Neural progenitor cell (in vitro differentiated cells): Measurements from ENCODE around the gene LCMT2. TPM values are rescaled to one million over a fixed set of nuclear protein-coding genes. Genes with fewer than 3 reads are reported as not detected.

Experiments
- DNase-seq: peaks from one replicate; pipeline ENCODE4 v3.0.0-alpha.2; 2016; ENCODE audit warnings: low spot score
- H2AFZ ChIP-seq: fragments of 200-600 bp; sonication (generic); replicated peaks from 2 replicates; pipeline ENCODE4 v1.6.1; 2016; ENCODE audit warnings: antibody characterized with exemption
- H3F3A ChIP-seq: fragments of 200-600 bp; sonication (generic); 2 replicates; pipeline ENCODE4 v1.6.1; 2016; ENCODE audit warnings: antibody characterized with exemption, low read depth
- H3K27ac ChIP-seq: fragments of 200-600 bp; sonication (generic); 2 replicates; pipeline ENCODE4 v1.5.1; 2016; ENCODE audit warnings: mild to moderate bottlenecking
- H3K27me3 ChIP-seq: fragments of 200-600 bp; sonication (generic); 2 replicates; pipeline ENCODE4 v1.6.1; 2016; ENCODE audit warnings: mild to moderate bottlenecking, moderate library complexity
- H3K36me3 ChIP-seq: fragments of 200-600 bp; sonication (generic); 2 replicates; pipeline ENCODE4 v1.5.1; 2016
- H3K4me1 ChIP-seq: fragments of 200-600 bp; sonication (generic); 2 replicates; pipeline ENCODE4 v1.6.1; 2016; ENCODE audit warnings: mixed run types
- H3K4me2 ChIP-seq: fragments of 200-600 bp; sonication (generic); 2 replicates; pipeline ENCODE4 v1.6.1; 2016
- H3K4me3 ChIP-seq: fragments of 200-600 bp; sonication (generic); 2 replicates; pipeline ENCODE4 v1.5.1; 2016
- H3K79me2 ChIP-seq: fragments of 200-600 bp; sonication (generic); 2 replicates; pipeline ENCODE4 v1.6.1; 2016; ENCODE audit warnings: low read depth
- H3K9ac ChIP-seq: fragments of 200-600 bp; sonication (generic); 2 replicates; pipeline ENCODE4 v1.6.1; 2016
- H3K9me3 ChIP-seq: fragments of 200-600 bp; sonication (generic); 2 replicates; pipeline ENCODE4 v1.5.1; 2016; ENCODE audit warnings: low read depth
- H4K20me1 ChIP-seq: fragments of 200-600 bp; sonication (generic); 2 replicates; pipeline ENCODE4 v1.6.1; 2016; ENCODE audit warnings: low read depth
- H3K27ac Mint-ChIP-seq: 3 replicates; pipeline ENCODE4 v1.8.0; 2021; ENCODE audit warnings: mixed read lengths
- H3K27me3 Mint-ChIP-seq: 2 replicates; pipeline ENCODE4 v1.8.0; 2022; ENCODE audit warnings: low read depth, mild to moderate bottlenecking, inconsistent platforms, moderate library complexity, mixed read lengths; ENCODE audit not compliant: insufficient read depth
- H3K36me3 Mint-ChIP-seq: 3 replicates; pipeline ENCODE4 v1.8.0; 2021; ENCODE audit warnings: mixed read lengths
- H3K4me1 Mint-ChIP-seq: 3 replicates; pipeline ENCODE4 v1.8.0; 2021; ENCODE audit warnings: mixed read lengths
- H3K4me3 Mint-ChIP-seq: 3 replicates; pipeline ENCODE4 v1.8.0; 2021; ENCODE audit warnings: mild to moderate bottlenecking, moderate library complexity, mixed read lengths
- H3K9me3 Mint-ChIP-seq: 3 replicates; pipeline ENCODE4 v1.8.0; 2020; ENCODE audit warnings: mixed read lengths
- EZH2 ChIP-seq: fragments of 200-600 bp; sonication (generic); IDR thresholded peaks from 2 replicates; pipeline ENCODE4 v1.6.1; 2017; ENCODE audit warnings: antibody characterized with exemption, mild to moderate bottlenecking, moderate library complexity
- EZH2phosphoT487 ChIP-seq: fragments of 200-600 bp; sonication (generic); IDR thresholded peaks from 2 replicates; pipeline ENCODE4 v1.6.1; 2017; ENCODE audit warnings: antibody characterized with exemption
- total RNA-seq: library from RNA; depleted of rRNA; stranded (reverse); fragments of >200 nt; gene quantifications from 2 replicates; pipeline ENCODE4 v1.2.3, GENCODE V29; 2015; ENCODE audit warnings: low replicate concordance
- TF ChIP-seq, protein P1 (sequence below): fragments of 200-600 bp; sonication (generic); IDR thresholded peaks from 2 replicates; pipeline ENCODE4 v1.5.1; 2017; ENCODE audit warnings: antibody characterized with exemption, mild to moderate bottlenecking

The LCMT2 gene
- total RNA-seq, 1 donor from 2014 or later, result 14.2 TPM

- Histone ChIP-seq H3K27ac (no peak overlapping the region), H3K9me3 (no peaks in the 10 kb centered on the region), H3K4me3 (no peak overlapping the region), H4K20me1 (no peaks in the 10 kb centered on the region), H3K27me3 (no peaks in the 10 kb centered on the region), H3K9ac (no peak overlapping the region), H3F3A (no peaks in the 10 kb centered on the region), H3K79me2 (no peaks in the 10 kb centered on the region), H3K36me3 (peaks cover 10% of the 10 kb centered on the region), H3K4me2 (no peak overlapping the region), H3K4me1 (no peaks in the 10 kb centered on the region), H2AFZ (no peak overlapping the region)
- Mint-ChIP-seq H3K27ac (no peak overlapping the region), H3K36me3 (peaks cover 9% of the 10 kb centered on the region), H3K9me3 (no peaks in the 10 kb centered on the region), H3K4me1 (no peaks in the 10 kb centered on the region), H3K27me3 (no peaks in the 10 kb centered on the region), H3K4me3 (no peak overlapping the region)
- TF ChIP-seq EZH2, result no peak
- TF ChIP-seq EZH2phosphoT487, result no peak
- TF ChIP-seq, protein P1, sequence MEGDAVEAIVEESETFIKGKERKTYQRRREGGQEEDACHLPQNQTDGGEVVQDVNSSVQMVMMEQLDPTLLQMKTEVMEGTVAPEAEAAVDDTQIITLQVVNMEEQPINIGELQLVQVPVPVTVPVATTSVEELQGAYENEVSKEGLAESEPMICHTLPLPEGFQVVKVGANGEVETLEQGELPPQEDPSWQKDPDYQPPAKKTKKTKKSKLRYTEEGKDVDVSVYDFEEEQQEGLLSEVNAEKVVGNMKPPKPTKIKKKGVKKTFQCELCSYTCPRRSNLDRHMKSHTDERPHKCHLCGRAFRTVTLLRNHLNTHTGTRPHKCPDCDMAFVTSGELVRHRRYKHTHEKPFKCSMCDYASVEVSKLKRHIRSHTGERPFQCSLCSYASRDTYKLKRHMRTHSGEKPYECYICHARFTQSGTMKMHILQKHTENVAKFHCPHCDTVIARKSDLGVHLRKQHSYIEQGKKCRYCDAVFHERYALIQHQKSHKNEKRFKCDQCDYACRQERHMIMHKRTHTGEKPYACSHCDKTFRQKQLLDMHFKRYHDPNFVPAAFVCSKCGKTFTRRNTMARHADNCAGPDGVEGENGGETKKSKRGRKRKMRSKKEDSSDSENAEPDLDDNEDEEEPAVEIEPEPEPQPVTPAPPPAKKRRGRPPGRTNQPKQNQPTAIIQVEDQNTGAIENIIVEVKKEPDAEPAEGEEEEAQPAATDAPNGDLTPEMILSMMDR, result no peak
- DNase-seq, result no peak
Observed at GRCh38 chr15:43346305-43346704, 15.9 kb upstream of the LCMT2 start.

GRCh38 chr15:43330780-43331087 lies 361 bp upstream of the LCMT2 start:
- Mint-ChIP-seq H3K36me3 (peaks cover 15% of the 10 kb centered on the region), H3K9me3 (no peaks in the 10 kb centered on the region), H3K27ac (peak overlapping the region; percentile 66), H3K4me1 (peaks cover 35% of the 10 kb centered on the region), H3K4me3 (peak overlapping the region; percentile 94), H3K27me3 (peaks cover 3% of the 10 kb centered on the region)
- TF ChIP-seq, protein P1, result no peak
- TF ChIP-seq EZH2phosphoT487 (no peak), EZH2 (no peak)
- Histone ChIP-seq H3K27ac (no peak overlapping the region), H3K36me3 (no peaks in the 10 kb centered on the region), H3K9ac (peak overlapping the region; percentile 31), H3K79me2 (peaks cover 33% of the 10 kb centered on the region), H3K27me3 (no peaks in the 10 kb centered on the region), H3K4me1 (peaks cover 29% of the 10 kb centered on the region), H3K4me3 (peak overlapping the region; percentile 78), H3F3A (peaks cover 29% of the 10 kb centered on the region), H4K20me1 (peaks cover 27% of the 10 kb centered on the region), H2AFZ (peak overlapping the region; percentile 82), H3K9me3 (no peaks in the 10 kb centered on the region), H3K4me2 (peak overlapping the region; percentile 80)
- no peak for DNase-seq

DNA sequence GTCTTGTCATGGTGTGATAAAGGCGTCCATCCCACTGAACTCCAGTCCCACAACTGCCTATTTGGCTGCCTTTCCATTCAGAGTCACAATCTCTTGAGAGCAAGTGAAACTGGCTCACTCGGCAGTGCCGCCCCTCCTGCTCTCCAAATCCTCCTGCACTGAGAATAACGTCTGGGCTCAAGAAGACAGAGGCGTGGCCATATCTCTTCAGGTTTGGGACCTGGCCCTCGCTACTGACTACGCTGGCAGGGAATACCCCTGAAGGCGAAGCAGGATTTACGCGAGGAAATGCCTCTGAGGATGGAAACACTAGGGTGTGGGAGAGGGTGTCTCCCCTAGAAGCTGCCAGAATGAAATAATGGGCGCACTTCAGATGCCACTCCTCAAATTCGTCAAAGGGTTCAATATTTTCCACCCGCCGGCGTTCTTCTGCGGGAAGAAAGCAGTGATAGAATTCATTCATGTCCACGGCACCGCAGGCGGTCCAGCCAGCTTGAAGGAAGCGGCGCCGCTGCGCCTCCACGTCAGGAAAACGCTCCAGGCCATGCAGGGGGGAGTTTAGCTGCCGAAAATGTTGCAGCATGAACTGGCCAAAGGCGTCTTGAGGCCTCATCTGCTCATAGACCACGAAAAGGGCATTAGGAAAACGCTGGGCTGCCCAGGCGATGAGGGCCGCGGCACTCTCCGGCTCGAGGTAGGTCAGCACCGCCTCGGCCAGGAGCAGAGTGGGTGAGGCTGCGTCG lies 985 bp downstream of the LCMT2 start:
- Histone ChIP-seq H3K79me2 (peaks cover 33% of the 10 kb centered on the region), H4K20me1 (peaks cover 27% of the 10 kb centered on the region), H3K4me1 (peaks cover 29% of the 10 kb centered on the region), H2AFZ (peak overlapping the region; percentile 77), H3K4me2 (peak overlapping the region; percentile 80), H3K36me3 (no peaks in the 10 kb centered on the region), H3F3A (peaks cover 29% of the 10 kb centered on the region), H3K9ac (peak overlapping the region; percentile 70), H3K27me3 (peaks cover 13% of the 10 kb centered on the region), H3K27ac (peak overlapping the region; percentile 89), H3K9me3 (no peaks in the 10 kb centered on the region), H3K4me3 (peak overlapping the region; percentile 78)
- Mint-ChIP-seq H3K4me3 (peak overlapping the region; percentile 94), H3K9me3 (no peaks in the 10 kb centered on the region), H3K27ac (peak overlapping the region; percentile 95), H3K27me3 (peaks cover 3% of the 10 kb centered on the region), H3K4me1 (peaks cover 35% of the 10 kb centered on the region), H3K36me3 (peaks cover 10% of the 10 kb centered on the region)
- peak; percentile 77 for DNase-seq
- TF ChIP-seq EZH2, result peak; percentile 32
- TF ChIP-seq EZH2phosphoT487, result no peak

DNA sequence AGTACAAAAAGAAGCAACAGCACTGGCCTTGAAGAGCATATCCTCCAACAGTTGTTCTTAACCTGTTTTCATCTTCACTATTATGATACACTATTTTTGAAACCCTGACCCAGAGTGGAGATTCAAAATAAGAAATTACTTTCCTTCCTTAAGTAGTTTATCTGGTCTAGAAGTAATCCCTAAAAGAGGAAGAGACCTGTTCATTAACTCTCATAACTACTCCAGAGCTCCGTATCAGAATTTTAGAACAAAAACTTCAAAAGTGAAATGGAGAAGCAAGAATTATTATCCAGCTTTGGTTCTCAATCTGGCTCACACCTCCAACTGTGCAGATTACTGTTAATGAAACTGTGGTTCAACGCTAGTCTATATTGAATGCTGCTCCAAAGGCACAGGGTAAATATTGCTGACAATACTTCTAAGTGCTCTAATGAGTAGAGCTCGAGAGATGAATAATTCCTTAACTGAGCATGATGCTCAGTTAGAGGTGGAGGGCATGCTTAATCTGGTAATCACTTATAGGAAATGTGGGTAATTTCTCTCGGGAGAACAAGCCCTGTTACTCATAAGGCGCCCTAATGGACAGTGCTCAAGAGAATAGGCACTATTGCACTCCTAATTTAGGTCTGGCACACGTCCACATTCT lies 5.2 kb downstream of the LCMT2 start:
- Histone ChIP-seq H3K27ac (no peak overlapping the region), H3F3A (peaks cover 24% of the 10 kb centered on the region), H3K4me2 (no peak overlapping the region), H3K9ac (no peak overlapping the region), H3K9me3 (no peaks in the 10 kb centered on the region), H3K36me3 (no peaks in the 10 kb centered on the region), H3K27me3 (peaks cover 39% of the 10 kb centered on the region), H3K4me1 (peaks cover 23% of the 10 kb centered on the region), H3K79me2 (peaks cover 26% of the 10 kb centered on the region), H3K4me3 (no peak overlapping the region), H4K20me1 (peaks cover 27% of the 10 kb centered on the region), H2AFZ (no peak overlapping the region)
- Mint-ChIP-seq H3K27me3 (peaks cover 2% of the 10 kb centered on the region), H3K36me3 (peaks cover 6% of the 10 kb centered on the region), H3K9me3 (no peaks in the 10 kb centered on the region), H3K4me3 (no peak overlapping the region), H3K4me1 (peaks cover 18% of the 10 kb centered on the region), H3K27ac (no peak overlapping the region)
- no peak for TF ChIP-seq EZH2
- TF ChIP-seq, protein P1, result no peak
- no peak for TF ChIP-seq EZH2phosphoT487
- DNase-seq, result no peak
